Liver (tissue), 3 donors: ENCODE data around the gene SH2D3A.
"Not testable (repeated sequence)": the region's sequence is repeated elsewhere in the genome, so short reads cannot be mapped to it uniquely, and the experiment has no call there.

Experiments
- ATF3 ChIP-seq: IDR thresholded peaks from 2 replicates; pipeline ENCODE4 v1.6.1; 2016; ENCODE audit warnings: antibody characterized with exemption
- CTCF ChIP-seq: fragments of 150-350 bp; IDR thresholded peaks from 2 replicates; pipeline ENCODE4 v1.5.1; 2017; ENCODE audit warnings: improper control_type of control experiment, low read depth, low read length; ENCODE audit not compliant: missing input control
- GABPA ChIP-seq, 2 donors: IDR thresholded peaks in 1 of 2; conservative IDR thresholded peaks in 1 of 2; 2 replicates each; pipeline ENCODE4 v1.6.1; 2016; ENCODE audit warnings: antibody characterized with exemption in 2 of 2, mild to moderate bottlenecking in 1 of 2, moderate library complexity in 1 of 2
- HNF4A ChIP-seq, 2 donors: conservative IDR thresholded peaks; 2 replicates each; pipeline ENCODE4 v1.6.1; 2016; ENCODE audit warnings: antibody characterized with exemption in 2 of 2, mild to moderate bottlenecking in 2 of 2
- HNF4G ChIP-seq: IDR thresholded peaks from 2 replicates; pipeline ENCODE4 v1.6.1; 2016; ENCODE audit warnings: antibody characterized with exemption
- JUND ChIP-seq, 2 donors: IDR thresholded peaks; 2 replicates each; pipeline ENCODE4 v1.6.1; 2016; ENCODE audit warnings: antibody characterized with exemption in 2 of 2
- MAX ChIP-seq: IDR thresholded peaks from 2 replicates; pipeline ENCODE4 v1.6.1; 2016; ENCODE audit warnings: antibody characterized with exemption
- RAD21 ChIP-seq, 2 donors: IDR thresholded peaks; 2 replicates each; pipeline ENCODE4 v1.6.1; 2016; ENCODE audit warnings: antibody characterized with exemption in 2 of 2, mild to moderate bottlenecking in 2 of 2
- REST ChIP-seq: IDR thresholded peaks from 2 replicates; pipeline ENCODE4 v1.6.1; 2016; ENCODE audit warnings: antibody characterized with exemption, mild to moderate bottlenecking
- RXRA ChIP-seq, 2 donors: IDR thresholded peaks; 2 replicates each; pipeline ENCODE4 v1.6.1; 2017 to 2018; ENCODE audit warnings: antibody characterized with exemption in 2 of 2, mild to moderate bottlenecking in 1 of 2
- SP1 ChIP-seq: IDR thresholded peaks from 2 replicates; pipeline ENCODE4 v1.6.1; 2018; ENCODE audit warnings: antibody characterized with exemption, mild to moderate bottlenecking
- TAF1 ChIP-seq: conservative IDR thresholded peaks from 2 replicates; pipeline ENCODE4 v1.6.1; 2016; ENCODE audit warnings: antibody characterized with exemption, mild to moderate bottlenecking
- YY1 ChIP-seq: IDR thresholded peaks from 2 replicates; pipeline ENCODE4 v1.6.1; 2016; ENCODE audit warnings: antibody characterized with exemption, mild to moderate bottlenecking
- donor health status: healthy.
- donor health status: healthy.

- not testable (repeated sequence) for TF ChIP-seq CTCF; RXRA (IDR thresholded peaks at IDR 0.05); HNF4A (conservative IDR thresholded peaks at IDR 0.05); JUND (IDR thresholded peaks at IDR 0.05); ATF3; GABPA (IDR thresholded peaks at IDR 0.05 in 1 of 2, conservative IDR thresholded peaks at IDR 0.05 in 1 of 2); YY1; MAX; RAD21 (IDR thresholded peaks at IDR 0.05); REST; SP1; TAF1; HNF4G
These were observed 8.8 kb upstream of the SH2D3A start for GRCh38 chr19:6776045-6776444.
